Peyer's patch (tissue), 4 donors: ENCODE data around the gene HEPHL1. TPM values are rescaled to one million over a fixed set of nuclear protein-coding genes. Genes with fewer than 3 reads are reported as not detected.

Experiments used
- DNase-seq, 3 donors: peaks; one replicate each; pipeline ENCODE4 v3.0.0-alpha.2; 2017 to 2019
- H3K27ac ChIP-seq, 4 donors: fragments of 200-600 bp; sonication (generic); one replicate each; pipeline ENCODE4 v1.5.1; 2016 to 2019
- H3K27me3 ChIP-seq, 2 donors: fragments of 200-600 bp; sonication (generic); one replicate each; pipeline ENCODE4 v1.5.1; 2019
- H3K36me3 ChIP-seq, 3 donors: fragments of 200-600 bp; sonication (generic); one replicate each; pipeline ENCODE4 v1.5.1; 2016 to 2019
- H3K4me1 ChIP-seq, 4 donors: fragments of 200-600 bp; sonication (generic); one replicate each; pipeline ENCODE4 v1.5.1; 2016 to 2019
- H3K4me3 ChIP-seq, 4 donors: fragments of 200-600 bp; sonication (generic); 1 replicate in 3 of 4; 2 replicates in 1 of 4; pipeline ENCODE4 v1.5.1; 2016 to 2019; ENCODE audit warnings: mild to moderate bottlenecking in 1 of 4
- H3K9me3 ChIP-seq, 4 donors: fragments of 200-600 bp; sonication (generic); one replicate each; pipeline ENCODE4 v1.5.1; 2016 to 2019; ENCODE audit warnings: mild to moderate bottlenecking in 1 of 4
- POLR2A ChIP-seq, 2 donors: fragments of 450-650 bp; IDR thresholded peaks; one replicate each; pipeline ENCODE4 v1.5.1; 2017; ENCODE audit warnings: antibody characterized with exemption in 2 of 2, mild to moderate bottlenecking in 2 of 2, moderate library complexity in 2 of 2
- total RNA-seq, 4 donors: library from RNA; depleted of rRNA; stranded (reverse); fragments of >200 nt; gene quantifications; one replicate each; pipeline ENCODE4 v1.1.0, GENCODE V29; 2016
- TF ChIP-seq, protein P1 (sequence below), 6 experiments: fragments of 450-650 bp in 4 of 6; fragments of 200-600 bp in 2 of 6; sonication (generic) in 1 of 6; IDR thresholded peaks; one replicate each; pipeline ENCODE4 v1.5.1; 2017 to 2019; ENCODE audit warnings: antibody characterized with exemption in 6 of 6, mild to moderate bottlenecking in 3 of 6, moderate library complexity in 1 of 6

Gene HEPHL1
- total RNA-seq, 4 donors from 2014 or later = not detected

DNA sequence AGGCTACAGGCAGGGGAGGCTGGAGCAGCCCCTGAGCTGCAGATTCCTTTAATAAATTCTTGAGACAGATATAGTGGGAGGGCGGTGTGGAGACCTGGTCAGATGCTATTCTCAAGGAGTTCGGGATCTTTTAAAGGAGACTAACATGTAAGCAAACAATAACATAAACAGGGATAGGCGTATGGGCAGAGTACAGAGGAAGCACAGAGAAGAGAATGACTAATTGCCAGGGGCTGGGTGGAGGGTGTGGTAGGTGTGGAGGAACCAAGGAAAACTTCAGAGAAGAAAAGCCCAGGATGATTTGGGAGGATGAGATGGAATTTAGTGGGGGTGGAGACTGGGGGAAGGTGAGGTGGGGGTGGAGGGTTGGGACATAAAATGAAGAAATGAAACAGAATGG lies 9.7 kb upstream of the HEPHL1 start:
- Histone ChIP-seq H3K27ac (no peak overlapping the region), H3K9me3 (no peaks in the 10 kb centered on the region), H3K36me3 (no peaks in the 10 kb centered on the region), H3K4me3 (no peak overlapping the region), H3K27me3 (no peaks in the 10 kb centered on the region), H3K4me1 (no peaks in the 10 kb centered on the region)
- TF ChIP-seq POLR2A (IDR thresholded peaks at IDR 0.05) = no peak
- TF ChIP-seq, protein P1, sequence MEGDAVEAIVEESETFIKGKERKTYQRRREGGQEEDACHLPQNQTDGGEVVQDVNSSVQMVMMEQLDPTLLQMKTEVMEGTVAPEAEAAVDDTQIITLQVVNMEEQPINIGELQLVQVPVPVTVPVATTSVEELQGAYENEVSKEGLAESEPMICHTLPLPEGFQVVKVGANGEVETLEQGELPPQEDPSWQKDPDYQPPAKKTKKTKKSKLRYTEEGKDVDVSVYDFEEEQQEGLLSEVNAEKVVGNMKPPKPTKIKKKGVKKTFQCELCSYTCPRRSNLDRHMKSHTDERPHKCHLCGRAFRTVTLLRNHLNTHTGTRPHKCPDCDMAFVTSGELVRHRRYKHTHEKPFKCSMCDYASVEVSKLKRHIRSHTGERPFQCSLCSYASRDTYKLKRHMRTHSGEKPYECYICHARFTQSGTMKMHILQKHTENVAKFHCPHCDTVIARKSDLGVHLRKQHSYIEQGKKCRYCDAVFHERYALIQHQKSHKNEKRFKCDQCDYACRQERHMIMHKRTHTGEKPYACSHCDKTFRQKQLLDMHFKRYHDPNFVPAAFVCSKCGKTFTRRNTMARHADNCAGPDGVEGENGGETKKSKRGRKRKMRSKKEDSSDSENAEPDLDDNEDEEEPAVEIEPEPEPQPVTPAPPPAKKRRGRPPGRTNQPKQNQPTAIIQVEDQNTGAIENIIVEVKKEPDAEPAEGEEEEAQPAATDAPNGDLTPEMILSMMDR (IDR thresholded peaks at IDR 0.05) = no peak
- DNase-seq = no peak

- no peaks in the 10 kb centered on the region for H3K36me3 ChIP-seq
- DNase-seq = no peak
- no peaks in the 10 kb centered on the region for H3K9me3 ChIP-seq
- no peak for TF ChIP-seq POLR2A (IDR thresholded peaks at IDR 0.05)
- TF ChIP-seq, protein P1 (IDR thresholded peaks at IDR 0.05) = no peak
- H3K4me1 ChIP-seq = no peaks in the 10 kb centered on the region
- H3K4me3 ChIP-seq = no peak overlapping the region
- H3K27ac ChIP-seq = no peak overlapping the region
- no peaks in the 10 kb centered on the region for H3K27me3 ChIP-seq
Measured at GRCh38 chr11:94017446-94017845, 3.7 kb upstream of the HEPHL1 start.

GRCh38 chr11:94018721-94019120 lies 2.4 kb upstream of the HEPHL1 start:
- Histone ChIP-seq H3K27ac (no peak overlapping the region), H3K9me3 (no peaks in the 10 kb centered on the region), H3K27me3 (no peaks in the 10 kb centered on the region), H3K4me3 (no peak overlapping the region), H3K4me1 (no peaks in the 10 kb centered on the region), H3K36me3 (no peaks in the 10 kb centered on the region)
- no peak for TF ChIP-seq POLR2A (IDR thresholded peaks at IDR 0.05)
- TF ChIP-seq, protein P1 (IDR thresholded peaks at IDR 0.05) = no peak
- DNase-seq = no peak

DNA sequence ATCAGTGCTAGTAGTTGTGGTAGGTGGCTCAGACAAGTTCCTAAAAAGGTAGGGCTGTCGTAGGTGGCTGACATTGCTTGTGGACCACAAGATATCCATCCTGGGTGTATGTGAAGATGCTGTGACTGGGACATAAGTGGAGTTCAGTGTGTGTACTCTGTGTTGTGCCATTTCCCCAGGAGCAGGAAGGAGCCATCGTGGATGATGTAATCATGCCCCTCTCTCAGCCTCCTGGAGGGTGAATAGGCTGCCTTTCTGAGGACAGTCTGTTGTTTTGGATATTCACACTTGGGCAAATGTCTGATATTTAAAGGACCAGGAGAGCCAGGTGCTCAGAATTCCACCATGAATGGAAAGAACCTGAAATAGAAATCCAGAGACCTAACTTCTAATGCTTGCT lies 2.7 kb downstream of the HEPHL1 start:
- Histone ChIP-seq H3K9me3 (no peaks in the 10 kb centered on the region), H3K27me3 (no peaks in the 10 kb centered on the region), H3K4me3 (no peak overlapping the region), H3K27ac (no peak overlapping the region), H3K4me1 (no peaks in the 10 kb centered on the region), H3K36me3 (no peaks in the 10 kb centered on the region)
- no peak for DNase-seq
- TF ChIP-seq, protein P1 (IDR thresholded peaks at IDR 0.05) = no peak
- no peak for TF ChIP-seq POLR2A (IDR thresholded peaks at IDR 0.05)

DNA sequence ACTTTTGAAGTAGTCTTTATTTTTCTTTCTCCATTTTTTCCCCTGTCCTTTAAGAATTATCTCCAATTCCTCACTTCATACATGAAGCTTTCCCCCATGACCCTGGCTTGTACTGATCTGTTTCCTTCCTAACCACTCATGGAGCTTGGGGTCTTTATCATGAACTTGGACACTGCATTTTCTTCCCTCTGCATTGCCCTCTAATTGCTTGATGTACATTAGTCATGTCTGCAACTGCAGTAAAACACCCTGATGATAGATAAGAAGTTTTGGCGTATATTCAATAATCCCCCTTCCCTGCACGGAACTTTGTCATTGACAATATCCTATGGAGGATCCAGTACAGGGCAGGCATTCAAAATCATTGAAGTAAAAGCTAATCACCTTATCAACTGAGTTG lies 3.4 kb downstream of the HEPHL1 start:
- H3K27ac ChIP-seq = no peak overlapping the region
- no peaks in the 10 kb centered on the region for H3K4me1 ChIP-seq
- DNase-seq = no peak
- TF ChIP-seq POLR2A (IDR thresholded peaks at IDR 0.05) = no peak
- TF ChIP-seq, protein P1 (IDR thresholded peaks at IDR 0.05) = no peak
- H3K9me3 ChIP-seq = no peaks in the 10 kb centered on the region
- no peaks in the 10 kb centered on the region for H3K27me3 ChIP-seq
- no peaks in the 10 kb centered on the region for H3K36me3 ChIP-seq
- no peak overlapping the region for H3K4me3 ChIP-seq
